Measurements from ENCODE around the gene TBCC.
"Not testable (repeated sequence)": the region's sequence is repeated elsewhere in the genome, so short reads cannot be mapped to it uniquely, and the experiment has no call there.

The TBCC gene

GRCh38 chr6:42778122-42778521 lies 32.2 kb upstream of the TBCC start:
- H2AFZ ChIP-seq (ENCODE audit: low read depth, low read length) = no peak overlapping the region
- no peaks in the 10 kb centered on the region for H3K36me3 ChIP-seq (replicated peaks; ENCODE audit: low read depth, low read length)
- no peak overlapping the region for H3K4me3 ChIP-seq (ENCODE audit: low read length)
- 0 out of 2 replicates have a peak overlapping the region, but pooled peaks have one; percentile 5 for H3K27ac ChIP-seq (ENCODE audit: low read length)
- H3K9ac ChIP-seq (ENCODE audit: low read length) = no peak overlapping the region
- H3K27me3 ChIP-seq (ENCODE audit: low read depth, low read length) = no peaks in the 10 kb centered on the region
- peaks cover 77% of the 10 kb centered on the region for H3K4me1 ChIP-seq (ENCODE audit: low read length)
- peak overlapping the region; percentile 7; the same call in 1 of the 2 replicates for H3K4me2 ChIP-seq (ENCODE audit: low read length)
- H3K9me3 ChIP-seq (ENCODE audit: insufficient read depth, low read length) = no peaks in the 10 kb centered on the region
- peaks cover 7% of the 10 kb centered on the region; the same call in 1 of the 2 replicates for H3K79me2 ChIP-seq (ENCODE audit: low read length)
- no peaks in the 10 kb centered on the region for H4K20me1 ChIP-seq (ENCODE audit: insufficient read depth, low read length)
- TF ChIP-seq, protein P1, sequence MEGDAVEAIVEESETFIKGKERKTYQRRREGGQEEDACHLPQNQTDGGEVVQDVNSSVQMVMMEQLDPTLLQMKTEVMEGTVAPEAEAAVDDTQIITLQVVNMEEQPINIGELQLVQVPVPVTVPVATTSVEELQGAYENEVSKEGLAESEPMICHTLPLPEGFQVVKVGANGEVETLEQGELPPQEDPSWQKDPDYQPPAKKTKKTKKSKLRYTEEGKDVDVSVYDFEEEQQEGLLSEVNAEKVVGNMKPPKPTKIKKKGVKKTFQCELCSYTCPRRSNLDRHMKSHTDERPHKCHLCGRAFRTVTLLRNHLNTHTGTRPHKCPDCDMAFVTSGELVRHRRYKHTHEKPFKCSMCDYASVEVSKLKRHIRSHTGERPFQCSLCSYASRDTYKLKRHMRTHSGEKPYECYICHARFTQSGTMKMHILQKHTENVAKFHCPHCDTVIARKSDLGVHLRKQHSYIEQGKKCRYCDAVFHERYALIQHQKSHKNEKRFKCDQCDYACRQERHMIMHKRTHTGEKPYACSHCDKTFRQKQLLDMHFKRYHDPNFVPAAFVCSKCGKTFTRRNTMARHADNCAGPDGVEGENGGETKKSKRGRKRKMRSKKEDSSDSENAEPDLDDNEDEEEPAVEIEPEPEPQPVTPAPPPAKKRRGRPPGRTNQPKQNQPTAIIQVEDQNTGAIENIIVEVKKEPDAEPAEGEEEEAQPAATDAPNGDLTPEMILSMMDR (IDR thresholded peaks at IDR 0.05; ENCODE audit: low read depth, low read length) = no peak
- no peak for TF ChIP-seq EZH2phosphoT487 (IDR thresholded peaks at IDR 0.05; ENCODE audit: low read depth)

DNA sequence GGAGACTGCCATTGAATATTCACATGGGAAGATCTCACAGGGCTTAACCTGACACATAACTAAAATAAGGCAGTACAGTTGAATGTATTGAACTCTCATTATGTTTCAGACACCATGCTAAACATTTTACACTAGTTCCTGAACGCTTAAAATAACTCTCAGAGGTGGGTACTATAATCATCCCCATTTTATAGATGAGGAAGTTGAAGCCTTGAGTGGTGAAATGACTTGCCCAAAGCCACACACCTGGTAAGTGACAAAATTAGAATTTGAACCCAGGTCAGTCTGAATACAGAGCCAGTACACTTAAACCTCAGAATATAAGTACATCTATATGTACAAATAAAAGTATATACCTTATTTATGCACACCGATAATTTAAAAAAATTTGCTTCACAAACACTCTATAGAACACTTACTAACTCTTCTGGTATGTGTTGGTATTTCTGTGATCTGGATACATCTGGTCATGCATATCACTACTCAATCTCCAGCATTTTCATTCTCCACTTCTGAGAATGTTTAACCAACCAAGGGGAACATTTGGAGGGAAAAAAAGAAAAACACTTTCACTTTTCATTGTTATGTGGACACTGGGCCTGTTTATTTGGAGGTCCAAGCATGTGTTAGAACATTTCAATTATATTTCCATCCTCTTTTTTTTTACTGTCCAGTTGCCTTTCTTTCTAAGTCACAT lies 31.4 kb upstream of the TBCC start:
- H4K20me1 ChIP-seq (ENCODE audit: insufficient read depth, low read length) = no peaks in the 10 kb centered on the region
- H3K36me3 ChIP-seq (replicated peaks; ENCODE audit: low read depth, low read length) = no peaks in the 10 kb centered on the region
- no peaks in the 10 kb centered on the region for H3K9me3 ChIP-seq (ENCODE audit: insufficient read depth, low read length)
- TF ChIP-seq, protein P1 (IDR thresholded peaks at IDR 0.05; ENCODE audit: low read depth, low read length) = no peak
- TF ChIP-seq EZH2phosphoT487 (IDR thresholded peaks at IDR 0.05; ENCODE audit: low read depth) = no peak
- peak overlapping the region; percentile 38 for H3K4me3 ChIP-seq (ENCODE audit: low read length)
- no peaks in the 10 kb centered on the region for H3K27me3 ChIP-seq (ENCODE audit: low read depth, low read length)
- H3K79me2 ChIP-seq (ENCODE audit: low read length) = peaks cover 4% of the 10 kb centered on the region
- H2AFZ ChIP-seq (ENCODE audit: low read depth, low read length) = no peak overlapping the region
- H3K4me2 ChIP-seq (ENCODE audit: low read length) = peak overlapping the region; percentile 69
- H3K27ac ChIP-seq (ENCODE audit: low read length) = peak overlapping the region; percentile 97
- peaks cover 85% of the 10 kb centered on the region for H3K4me1 ChIP-seq (ENCODE audit: low read length)
- H3K9ac ChIP-seq (ENCODE audit: low read length) = peak overlapping the region; percentile 50

DNA sequence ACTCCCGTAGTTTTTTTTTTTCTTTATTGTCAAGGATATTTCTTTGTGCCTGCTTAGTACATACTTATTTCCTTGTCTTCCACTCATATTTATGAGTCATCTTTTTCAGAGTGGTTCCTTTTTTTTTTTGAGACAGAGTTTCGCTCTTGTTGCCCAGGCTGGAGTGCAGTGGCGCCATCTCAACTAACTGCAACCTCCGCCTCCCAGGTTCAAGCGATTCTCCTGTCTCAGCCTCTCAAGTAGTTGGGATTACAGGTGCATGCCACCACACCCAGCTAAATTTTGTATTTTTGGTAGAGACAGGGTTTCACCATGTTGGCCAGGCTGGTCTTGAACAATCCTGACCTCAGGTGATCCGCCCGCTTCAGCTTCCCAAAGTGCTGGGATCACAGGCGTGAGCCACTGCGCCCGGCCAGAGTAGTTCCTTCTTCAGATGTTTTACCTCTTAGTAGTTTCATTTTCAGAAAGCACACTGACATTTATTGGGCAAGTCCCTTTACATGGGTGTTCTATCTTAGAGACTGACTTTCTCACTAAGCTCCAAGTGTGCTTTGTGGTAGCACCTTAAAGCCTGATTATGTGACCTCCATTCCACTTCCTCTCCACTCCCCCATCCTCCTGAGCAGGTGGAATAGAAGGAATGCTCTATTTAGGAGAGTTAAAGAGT lies 29.1 kb upstream of the TBCC start:
- not testable (repeated sequence) for H4K20me1 ChIP-seq (ENCODE audit: insufficient read depth, low read length); H3K36me3 ChIP-seq (replicated peaks; ENCODE audit: low read depth, low read length); H3K9me3 ChIP-seq (ENCODE audit: insufficient read depth, low read length); H3K27me3 ChIP-seq (ENCODE audit: low read depth, low read length); H2AFZ ChIP-seq (ENCODE audit: low read depth, low read length)
- Histone ChIP-seq H3K9ac (ENCODE audit: low read length) (peak overlapping the region; percentile 79), H3K4me1 (ENCODE audit: low read length) (peaks cover 92% of the 10 kb centered on the region), H3K79me2 (ENCODE audit: low read length) (peaks cover 11% of the 10 kb centered on the region), H3K27ac (ENCODE audit: low read length) (peak overlapping the region; percentile 97), H3K4me3 (ENCODE audit: low read length) (peak overlapping the region; percentile 64), H3K4me2 (ENCODE audit: low read length) (peak overlapping the region; percentile 88)

GRCh38 chr6:42774201-42774600 lies 28.3 kb upstream of the TBCC start:
- TF ChIP-seq EZH2phosphoT487 (IDR thresholded peaks at IDR 0.05; ENCODE audit: low read depth) = no peak
- TF ChIP-seq, protein P1 (IDR thresholded peaks at IDR 0.05; ENCODE audit: low read depth, low read length) = no peak
- no peaks in the 10 kb centered on the region for H4K20me1 ChIP-seq (ENCODE audit: insufficient read depth, low read length)
- H3K4me2 ChIP-seq (ENCODE audit: low read length) = peak overlapping the region; percentile 88
- no peaks in the 10 kb centered on the region for H3K36me3 ChIP-seq (replicated peaks; ENCODE audit: low read depth, low read length)
- H3K9ac ChIP-seq (ENCODE audit: low read length) = peak overlapping the region; percentile 79
- H3K27me3 ChIP-seq (ENCODE audit: low read depth, low read length) = no peaks in the 10 kb centered on the region
- peaks cover 11% of the 10 kb centered on the region for H3K79me2 ChIP-seq (ENCODE audit: low read length)
- peak overlapping the region; percentile 97 for H3K27ac ChIP-seq (ENCODE audit: low read length)
- H3K9me3 ChIP-seq (ENCODE audit: insufficient read depth, low read length) = no peaks in the 10 kb centered on the region
- peaks cover 85% of the 10 kb centered on the region for H3K4me1 ChIP-seq (ENCODE audit: low read length)
- peak overlapping the region; percentile 64 for H3K4me3 ChIP-seq (ENCODE audit: low read length)
- 0 out of 2 replicates have a peak overlapping the region, but pooled peaks have one; percentile 17 for H2AFZ ChIP-seq (ENCODE audit: low read depth, low read length)

Data from OCI-LY3 (cell line).